IMR-90 (cell line): ENCODE results near the gene PRDX5. TPM values are rescaled to one million over a fixed set of nuclear protein-coding genes. Genes with fewer than 3 reads are reported as not detected.

Experiments
- ATAC-seq: fragments of 200-7000 bp; cut with Tn5 transposase; 2 replicates; pipeline ENCODE4 v1.9.1; 2020; ENCODE audit warnings: low read depth, mild to moderate bottlenecking, moderate library complexity
- BruUV-seq: library from RNA; stranded (reverse); fragments of 400-500 nt; replicated peaks from 2 replicates; lab custom pipeline; 2021; lab: Mats Ljungman, UMichigan
- CTCF ChIA-PET: fragments of 300-600 bp; formaldehyde crosslinking; extraction: SDS; loops from one replicate; lab custom pipeline; 2021; ENCODE audit warnings: antibody characterized with exemption; lab: Yijun Ruan, JAX
- POLR2A ChIA-PET: fragments of 300-600 bp; sonication (Branson Sonifier 250); formaldehyde crosslinking; loops from one replicate; lab custom pipeline; 2022; ENCODE audit warnings: antibody characterized with exemption; ENCODE audit not compliant: unreplicated experiment; lab: Charles Lee
- DNase-seq: peaks from one replicate; pipeline ENCODE4 v3.0.0; 2013
- H2AFZ ChIP-seq: replicated peaks from 2 replicates; pipeline ENCODE3; 2013; ENCODE audit warnings: low read length, mild to moderate bottlenecking; ENCODE audit not compliant: poor library complexity
- H2AK5ac ChIP-seq: 2 replicates; pipeline ENCODE4 v1.6.1; 2013; ENCODE audit warnings: low read depth, low read length, inconsistent platforms
- H2AK9ac ChIP-seq: replicated peaks from 2 replicates; pipeline ENCODE3; 2013; ENCODE audit warnings: mild to moderate bottlenecking, low read depth, low read length, moderate library complexity; ENCODE audit not compliant: poor library complexity
- H2BK120ac ChIP-seq: 2 replicates; pipeline ENCODE4 v1.6.1; 2013; ENCODE audit warnings: low read depth, low read length, inconsistent platforms
- H2BK15ac ChIP-seq: 3 replicates; pipeline ENCODE4 v1.6.1; 2013; ENCODE audit warnings: low read depth, low read length, inconsistent platforms
- H2BK20ac ChIP-seq: 2 replicates; pipeline ENCODE4 v1.6.1; 2013; ENCODE audit warnings: low read depth, mild to moderate bottlenecking, inconsistent platforms, low read length, moderate library complexity
- H2BK5ac ChIP-seq: 2 replicates; pipeline ENCODE4 v1.6.1; 2013; ENCODE audit warnings: mild to moderate bottlenecking, low read depth, low read length, inconsistent platforms; ENCODE audit not compliant: poor library complexity, severe bottlenecking
- H3K14ac ChIP-seq: replicated peaks from 2 replicates; pipeline ENCODE4 v1.6.1; 2013; ENCODE audit warnings: low read depth, low read length, inconsistent platforms
- H3K18ac ChIP-seq: 2 replicates; pipeline ENCODE4 v1.6.1; 2013; ENCODE audit warnings: low read depth, low read length, control low read depth
- H3K23ac ChIP-seq: 2 replicates; pipeline ENCODE4 v1.6.1; 2013; ENCODE audit warnings: low read depth, low read length, inconsistent platforms
- H3K27ac ChIP-seq: 2 replicates; pipeline ENCODE4 v1.5.1; 2013; ENCODE audit warnings: mild to moderate bottlenecking, control low read depth, low read length; ENCODE audit not compliant: insufficient read depth
- H3K27me3 ChIP-seq: 2 replicates; pipeline ENCODE4 v1.6.1; 2013; ENCODE audit warnings: low read length; ENCODE audit not compliant: control insufficient read depth, insufficient read depth
- H3K36me3 ChIP-seq: 2 replicates; pipeline ENCODE4 v1.6.1; 2013; ENCODE audit warnings: low read length, mixed read lengths; ENCODE audit not compliant: control insufficient read depth, insufficient read depth
- H3K4ac ChIP-seq: 2 replicates; pipeline ENCODE4 v1.6.1; 2013; ENCODE audit warnings: low read depth, low read length, inconsistent platforms
- H3K4me1 ChIP-seq: 2 replicates; pipeline ENCODE4 v1.6.1; 2013; ENCODE audit warnings: low read length, mixed read lengths; ENCODE audit not compliant: control insufficient read depth, insufficient read depth
- H3K4me2 ChIP-seq: 2 replicates; pipeline ENCODE4 v1.6.1; 2013; ENCODE audit warnings: low read depth, mild to moderate bottlenecking, control low read depth, low read length, moderate library complexity
- H3K4me3 ChIP-seq: 2 replicates; pipeline ENCODE4 v1.5.1; 2013; ENCODE audit warnings: low read depth, mild to moderate bottlenecking, control low read depth, low read length, moderate library complexity; ENCODE audit not compliant: insufficient read depth
- H3K56ac ChIP-seq: 2 replicates; pipeline ENCODE4 v1.6.1; 2013; ENCODE audit warnings: low read length, inconsistent platforms; ENCODE audit not compliant: insufficient read depth; ENCODE audit errors: extremely low read depth
- H3K79me1 ChIP-seq, 2 experiments: 2 replicates each; pipeline ENCODE4 v1.6.1; 2013; ENCODE audit warnings: low read length in 2 of 2, inconsistent platforms in 1 of 2, low read depth in 1 of 2
- H3K9ac ChIP-seq: 2 replicates; pipeline ENCODE4 v1.6.1; 2013; ENCODE audit warnings: low read depth, low read length, control low read depth
- H3K9me1 ChIP-seq: 2 replicates; pipeline ENCODE4 v1.6.1; 2013; ENCODE audit warnings: low read length, inconsistent platforms; ENCODE audit not compliant: insufficient read depth
- H3K9me3 ChIP-seq: 2 replicates; pipeline ENCODE4 v1.6.1; 2013; ENCODE audit warnings: low read length; ENCODE audit not compliant: control insufficient read depth, insufficient read depth
- H4K20me1 ChIP-seq: 2 replicates; pipeline ENCODE4 v1.6.1; 2013; ENCODE audit warnings: low read length, inconsistent platforms; ENCODE audit not compliant: insufficient read depth
- H4K5ac ChIP-seq: 2 replicates; pipeline ENCODE4 v1.6.1; 2013; ENCODE audit warnings: mild to moderate bottlenecking, low read depth, low read length, control low read depth
- H4K8ac ChIP-seq, 2 experiments: 2 replicates each; pipeline ENCODE4 v1.6.1; 2013; ENCODE audit warnings: low read depth in 2 of 2, low read length in 2 of 2, control low read depth in 1 of 2, inconsistent platforms in 1 of 2
- H4K91ac ChIP-seq: 2 replicates; pipeline ENCODE4 v1.6.1; 2013; ENCODE audit warnings: low read depth, low read length, inconsistent platforms; ENCODE audit not compliant: insufficient read depth
- CEBPB ChIP-seq: IDR thresholded peaks from 2 replicates; pipeline ENCODE4 v1.6.1; 2012; ENCODE audit warnings: low read depth, low read length, improper control_type of control experiment
- CHD1 ChIP-seq: IDR thresholded peaks from 2 replicates; pipeline ENCODE4 v1.6.1; 2012; ENCODE audit warnings: low read depth, low read length, improper control_type of control experiment
- NFE2L2 ChIP-seq: fragments of 150-350 bp; IDR thresholded peaks from 2 replicates; pipeline ENCODE4 v1.6.1; 2016; ENCODE audit warnings: low read depth, mild to moderate bottlenecking, low read length
- RAD21 ChIP-seq: IDR thresholded peaks from 2 replicates; pipeline ENCODE4 v1.6.1; 2012; ENCODE audit warnings: low read length, improper control_type of control experiment
- RCOR1 ChIP-seq: IDR thresholded peaks from 2 replicates; pipeline ENCODE4 v1.6.1; 2012; ENCODE audit warnings: mild to moderate bottlenecking, low read length, improper control_type of control experiment; ENCODE audit not compliant: insufficient replicate concordance
- RFX5 ChIP-seq: IDR thresholded peaks from 2 replicates; pipeline ENCODE4 v1.8.0; 2012; ENCODE audit warnings: low read depth, mild to moderate bottlenecking, low read length, moderate library complexity
- SMC3 ChIP-seq: fragments of 150-350 bp; IDR thresholded peaks from 2 replicates; pipeline ENCODE4 v1.6.1; 2016; ENCODE audit warnings: low read depth, mild to moderate bottlenecking, antibody characterized with exemption, low read length, moderate library complexity
- WGBS, 2 experiments: methylation state at CpG; one replicate each; pipeline versions ENCODE4 v1.1.5 to v1.1.7; 2013; ENCODE audit warnings: missing lambda C conversion rate in 2 of 2; ENCODE audit not compliant: insufficient read length in 1 of 2; ENCODE audit errors: extremely low coverage in 2 of 2; 5-methylcytosine and 5-hydroxymethylcytosine counted together
- dilution Hi-C: fragments of 300-500 bp; cut with HindIII; formaldehyde crosslinking; loops from one replicate; pipeline ENCODE4 v1.14.3; 2018; ENCODE audit warnings: low sequenced_read_pairs; ENCODE audit not compliant: unreplicated experiment
- in situ Hi-C: fragments of 300-500 bp; cut with MboI; formaldehyde crosslinking; loops from 3 replicates; pipeline ENCODE4 v1.14.3; 2019; ENCODE audit warnings: low sequenced_read_pairs, inconsistent platforms, mixed read lengths
- intact Hi-C: fragments of 100-400 bp; cut with micrococcal nuclease; formaldehyde crosslinking; loops from 2 replicates; pipeline ENCODE4 v1.10.0; 2022
- polyA plus RNA-seq, 3 experiments: library from polyadenylated mRNA; depleted of rRNA; stranded (reverse); fragments of >200 nt; gene quantifications; 2 replicates each; pipeline ENCODE4 v1.2.3, GENCODE V29; 2012; ENCODE audit warnings: low replicate concordance in 1 of 3
- total RNA-seq: library from RNA; depleted of rRNA; stranded (reverse); fragments of >200 nt; gene quantifications from 2 replicates; pipeline ENCODE4 v1.2.3, GENCODE V29; 2012
- TF ChIP-seq, protein P1 (sequence below): fragments of 150-350 bp; IDR thresholded peaks from 2 replicates; pipeline ENCODE4 v1.6.1; 2017; ENCODE audit warnings: mild to moderate bottlenecking, antibody characterized with exemption, low read length, low read depth

The PRDX5 gene
- total and polyA plus RNA-seq, 2 of the 4 experiments (the other 2 are of a cell fraction): 120 to 292 TPM

GRCh38 chr11:64352995-64353714 lies 35.2 kb downstream of the PRDX5 start (continued):
- no peak for TF ChIP-seq CEBPB

DNA sequence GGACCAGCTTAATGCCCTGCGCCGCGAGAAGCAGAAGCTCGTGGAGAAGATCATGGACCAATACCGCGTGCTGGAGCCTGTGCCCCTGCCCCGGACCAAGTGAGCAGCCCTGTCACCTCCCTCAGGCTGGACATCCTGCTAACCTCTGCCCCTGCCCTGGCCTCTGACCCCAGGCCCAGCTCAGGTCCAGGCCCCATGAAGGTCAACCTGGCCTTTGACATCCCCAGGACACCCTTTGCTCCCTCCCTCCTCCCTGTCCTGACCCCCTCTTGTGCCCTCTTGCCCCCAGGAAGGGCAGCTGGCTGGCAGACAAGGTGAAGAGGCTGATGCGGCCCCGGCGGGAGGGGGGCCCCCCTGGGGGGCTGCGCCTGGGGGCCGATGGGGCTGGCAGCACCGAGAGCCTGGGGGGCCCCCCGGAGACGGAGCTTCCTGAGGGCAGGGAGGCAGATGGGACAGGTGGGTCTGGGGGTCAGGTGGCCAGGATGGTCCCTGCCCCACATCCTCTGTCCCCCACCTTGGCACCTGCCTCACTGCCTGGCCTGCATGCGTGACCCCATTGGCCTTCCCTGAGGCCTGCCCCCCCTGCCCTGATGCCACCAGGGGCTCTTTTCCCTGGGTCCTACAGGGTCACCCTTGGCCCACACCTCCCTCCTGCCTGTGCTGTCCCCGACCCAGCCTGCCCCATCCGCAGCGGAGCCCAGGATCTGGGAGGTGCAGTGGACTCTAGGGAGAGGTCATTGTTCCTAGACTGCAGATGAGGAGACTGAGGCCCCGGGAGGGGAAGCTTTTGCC lies 36.0 kb downstream of the PRDX5 start:
- Histone ChIP-seq H2BK20ac (no peak overlapping the region), H4K8ac (no peak overlapping the region), H3K9me1 (peaks cover 10% of the 10 kb centered on the region; the same call in 1 of the 2 replicates), H3K4me2 (no peak overlapping the region), H3K9me3 (no peaks in the 10 kb centered on the region), H3K36me3 (no peaks in the 10 kb centered on the region), H3K4me3 (no peak overlapping the region), H4K91ac (no peak overlapping the region), H3K4me1 (peaks cover 20% of the 10 kb centered on the region), H3K79me1 (peaks cover 0 to 18% of the 10 kb centered on the region in 2 experiments; a peak in 3 of 4 replicates), H4K5ac (no peak overlapping the region), H3K18ac (no peak overlapping the region), H2BK120ac (no peak overlapping the region), H2AK9ac (peak overlapping the region; percentile 26), H3K14ac (no peak overlapping the region), H3K27me3 (no peaks in the 10 kb centered on the region), H3K23ac (no peak overlapping the region), H2BK15ac (no peak overlapping the region), H4K20me1 (no peaks in the 10 kb centered on the region), H2AK5ac (no peak overlapping the region), H2BK5ac (no peak overlapping the region), H3K56ac (no peak overlapping the region), H2AFZ (no peak overlapping the region), H3K9ac (no peak overlapping the region), H3K27ac (no peak overlapping the region), H3K4ac (no peak overlapping the region)
- DNase-seq (no peak), ATAC-seq (no peak)
- intact Hi-C loops: no loop called here
- 100% methylated on average over 1 of the region's 20 CpGs; no CpG with 5 or more reads in 1 of the 2 experiments for WGBS, 2 experiments
- TF ChIP-seq RCOR1 (no peak), RAD21 (no peak), CHD1 (no peak), RFX5 (no peak), CEBPB (no peak), NFE2L2 (no peak), SMC3 (no peak)
- TF ChIP-seq, protein P1, sequence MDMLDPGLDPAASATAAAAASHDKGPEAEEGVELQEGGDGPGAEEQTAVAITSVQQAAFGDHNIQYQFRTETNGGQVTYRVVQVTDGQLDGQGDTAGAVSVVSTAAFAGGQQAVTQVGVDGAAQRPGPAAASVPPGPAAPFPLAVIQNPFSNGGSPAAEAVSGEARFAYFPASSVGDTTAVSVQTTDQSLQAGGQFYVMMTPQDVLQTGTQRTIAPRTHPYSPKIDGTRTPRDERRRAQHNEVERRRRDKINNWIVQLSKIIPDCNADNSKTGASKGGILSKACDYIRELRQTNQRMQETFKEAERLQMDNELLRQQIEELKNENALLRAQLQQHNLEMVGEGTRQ: no peak
- in situ Hi-C loops: no loop called here
- POLR2A ChIA-PET: no interaction called here
- CTCF ChIA-PET: interaction anchor here (0.6 to 2.8 kb wide), 3 partner anchors 22 to 53 kb away, joined by 3 to 27 read pairs (median 17); partner anchors contain the start of genes CATSPERZ, PRDX5 and TRMT112
- no TSS peak for BruUV-seq
- dilution Hi-C loops: no loop called here
